ENCODE results near the gene ARHGEF17.

DNA sequence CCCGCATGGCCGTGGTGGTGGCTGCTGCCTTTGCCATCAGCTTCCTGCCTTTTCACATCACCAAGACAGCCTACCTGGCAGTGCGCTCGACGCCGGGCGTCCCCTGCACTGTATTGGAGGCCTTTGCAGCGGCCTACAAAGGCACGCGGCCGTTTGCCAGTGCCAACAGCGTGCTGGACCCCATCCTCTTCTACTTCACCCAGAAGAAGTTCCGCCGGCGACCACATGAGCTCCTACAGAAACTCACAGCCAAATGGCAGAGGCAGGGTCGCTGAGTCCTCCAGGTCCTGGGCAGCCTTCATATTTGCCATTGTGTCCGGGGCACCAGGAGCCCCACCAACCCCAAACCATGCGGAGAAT, 10.9 kb upstream of the ARHGEF17 start:
- TF ChIP-seq, protein P1, sequence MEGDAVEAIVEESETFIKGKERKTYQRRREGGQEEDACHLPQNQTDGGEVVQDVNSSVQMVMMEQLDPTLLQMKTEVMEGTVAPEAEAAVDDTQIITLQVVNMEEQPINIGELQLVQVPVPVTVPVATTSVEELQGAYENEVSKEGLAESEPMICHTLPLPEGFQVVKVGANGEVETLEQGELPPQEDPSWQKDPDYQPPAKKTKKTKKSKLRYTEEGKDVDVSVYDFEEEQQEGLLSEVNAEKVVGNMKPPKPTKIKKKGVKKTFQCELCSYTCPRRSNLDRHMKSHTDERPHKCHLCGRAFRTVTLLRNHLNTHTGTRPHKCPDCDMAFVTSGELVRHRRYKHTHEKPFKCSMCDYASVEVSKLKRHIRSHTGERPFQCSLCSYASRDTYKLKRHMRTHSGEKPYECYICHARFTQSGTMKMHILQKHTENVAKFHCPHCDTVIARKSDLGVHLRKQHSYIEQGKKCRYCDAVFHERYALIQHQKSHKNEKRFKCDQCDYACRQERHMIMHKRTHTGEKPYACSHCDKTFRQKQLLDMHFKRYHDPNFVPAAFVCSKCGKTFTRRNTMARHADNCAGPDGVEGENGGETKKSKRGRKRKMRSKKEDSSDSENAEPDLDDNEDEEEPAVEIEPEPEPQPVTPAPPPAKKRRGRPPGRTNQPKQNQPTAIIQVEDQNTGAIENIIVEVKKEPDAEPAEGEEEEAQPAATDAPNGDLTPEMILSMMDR (IDR thresholded peaks at IDR 0.05 in 8 of 11, conservative IDR thresholded peaks at IDR 0.05 in 3 of 11): no peak
- no peak for TF ChIP-seq POLR2A (IDR thresholded peaks at IDR 0.05)

All from spleen (tissue), 7 donors.